Stimulated activated CD8-positive, alpha-beta memory T cell treated with anti-CD3 and anti-CD28 coated beads, Interleukin-15, amount 100 ng/mL, for 48 hours (primary cell): Measurements from ENCODE around the gene SNX25.

Source experiments
- DNase-seq, 2 donors: peaks; one replicate each; pipeline ENCODE4 v3.0.0-alpha.2; 2020; ENCODE audit warnings: low read depth in 2 of 2

SNX25 gene

GRCh38 chr4:185379326-185380295 is 170.2 kb downstream of the SNX25 start:
- no peak for DNase-seq

- no peak for DNase-seq
These were observed 170.9 kb downstream of the SNX25 start for GRCh38 chr4:185380320-185380719.

DNA sequence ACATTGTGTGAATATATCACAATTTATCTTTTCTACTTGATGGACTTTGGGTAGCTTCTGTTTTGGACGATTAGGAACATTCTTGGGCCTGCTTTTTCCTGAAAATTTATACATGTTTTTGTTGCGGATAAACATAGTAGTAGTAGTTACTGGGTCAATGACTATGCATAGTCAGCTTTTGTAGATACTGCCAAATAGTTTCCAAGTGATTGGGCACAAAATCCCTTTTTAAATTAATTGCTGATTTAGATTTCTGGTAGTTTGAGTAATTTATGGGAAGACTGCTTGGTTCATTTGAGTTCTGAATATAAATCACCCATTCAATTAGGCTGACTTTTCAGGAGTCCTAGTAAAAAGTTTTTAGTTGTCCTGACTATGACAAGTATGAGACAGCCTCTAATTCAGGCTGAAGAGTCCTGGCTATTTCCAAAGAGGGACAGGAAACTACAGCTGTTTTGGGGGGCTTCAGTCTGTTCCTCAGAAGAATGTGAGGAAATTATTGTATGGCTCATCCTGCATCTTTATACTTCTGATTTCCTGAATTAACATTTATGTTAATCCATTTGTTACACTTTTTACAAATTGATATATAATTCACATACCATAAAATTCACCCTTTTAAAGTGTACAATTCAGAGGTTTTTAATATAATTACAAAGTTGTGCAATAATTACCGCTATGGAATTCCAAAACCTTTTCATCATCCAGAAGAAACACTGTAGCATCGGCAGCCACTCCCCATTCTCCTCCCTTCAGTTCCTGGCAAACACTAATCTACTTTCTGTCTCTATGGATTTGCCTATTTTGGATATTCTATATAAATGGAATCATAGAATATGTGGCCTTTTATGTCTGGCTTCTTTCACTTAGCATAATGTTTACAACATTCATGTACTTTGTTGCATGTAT is 172.1 kb downstream of the SNX25 start:
- DNase-seq = no peak

DNA sequence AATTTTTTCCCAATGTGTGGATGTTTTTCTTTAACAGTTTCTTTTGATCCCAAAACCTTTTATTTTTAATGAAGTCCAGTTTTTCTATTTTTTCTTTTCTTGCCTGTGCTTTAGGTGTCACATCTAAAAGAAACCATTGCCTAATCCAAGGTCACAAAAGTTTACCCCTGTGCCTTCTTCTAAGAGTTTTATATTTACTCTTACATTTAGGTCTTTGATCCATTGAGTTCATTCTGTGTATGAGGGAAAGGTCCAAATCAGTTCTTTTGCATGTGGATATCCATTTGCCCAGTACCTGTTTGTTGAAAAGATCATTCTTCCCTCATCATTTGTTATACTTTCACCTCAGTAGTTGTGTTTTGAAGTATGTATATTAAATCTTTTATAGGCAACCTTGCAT is 173.4 kb downstream of the SNX25 start:
- DNase-seq = no peak

- DNase-seq = no peak
These were observed 174.1 kb downstream of the SNX25 start for GRCh38 chr4:185383451-185383850.

DNA sequence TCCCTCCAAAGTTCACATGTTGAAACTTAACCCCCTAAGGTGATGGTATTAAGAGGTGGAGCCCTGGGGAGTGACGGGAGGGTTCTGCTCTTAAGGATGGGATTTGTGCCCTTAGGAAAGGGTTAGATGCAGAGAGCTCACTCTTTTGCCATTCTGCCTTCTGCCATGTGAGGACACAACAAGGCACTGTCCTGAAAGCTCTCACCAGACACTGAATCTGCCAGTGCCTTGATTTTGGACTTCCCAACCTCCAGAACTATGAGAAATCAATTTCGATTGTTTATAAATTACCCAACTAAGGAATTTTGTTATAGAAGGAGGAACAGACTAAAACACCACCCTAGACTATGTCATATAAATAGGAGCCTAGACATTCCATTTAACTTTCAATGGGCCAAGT is 174.7 kb downstream of the SNX25 start:
- no peak for DNase-seq

- no peak for DNase-seq
These were observed 175.5 kb downstream of the SNX25 start for GRCh38 chr4:185384930-185385331.

- no peak for DNase-seq
These were observed 178.6 kb downstream of the SNX25 start for GRCh38 chr4:185387957-185388356.

DNA sequence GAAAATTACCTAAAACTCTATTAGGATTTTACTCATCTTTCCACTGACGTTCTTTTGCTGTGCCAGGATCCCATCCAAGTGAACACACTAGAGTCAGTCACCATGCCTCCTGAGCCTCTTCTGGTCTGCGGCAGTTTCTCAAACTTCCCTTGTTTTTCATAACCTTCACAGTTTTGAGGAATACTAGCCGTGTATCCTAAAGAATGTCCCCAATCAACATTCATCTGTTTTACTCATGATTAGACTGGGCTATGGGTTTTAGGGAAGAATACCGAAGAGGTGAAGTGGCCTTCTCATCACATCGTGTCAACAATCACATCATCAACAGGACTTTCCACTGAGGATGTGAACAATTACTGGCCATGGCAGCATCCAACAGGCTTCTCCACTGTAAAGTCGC is 181.5 kb downstream of the SNX25 start:
- no peak for DNase-seq

GRCh38 chr4:185392156-185392555 is 182.8 kb downstream of the SNX25 start:
- no peak for DNase-seq

- no peak for DNase-seq
These were observed 185.3 kb downstream of the SNX25 start for GRCh38 chr4:185394568-185395237.

- no peak for DNase-seq
These were observed 186.0 kb downstream of the SNX25 start, which contains the start of gene LRP2BP for GRCh38 chr4:185395238-185395955. TSS of gene LRP2BP (minus strand) at chr4:185395924. CDS start at chr4:185378186, 17,738 bp downstream.

GRCh38 chr4:185395956-185396723 is 186.7 kb downstream of the SNX25 start:
- peak; percentile 97 for DNase-seq

DNA sequence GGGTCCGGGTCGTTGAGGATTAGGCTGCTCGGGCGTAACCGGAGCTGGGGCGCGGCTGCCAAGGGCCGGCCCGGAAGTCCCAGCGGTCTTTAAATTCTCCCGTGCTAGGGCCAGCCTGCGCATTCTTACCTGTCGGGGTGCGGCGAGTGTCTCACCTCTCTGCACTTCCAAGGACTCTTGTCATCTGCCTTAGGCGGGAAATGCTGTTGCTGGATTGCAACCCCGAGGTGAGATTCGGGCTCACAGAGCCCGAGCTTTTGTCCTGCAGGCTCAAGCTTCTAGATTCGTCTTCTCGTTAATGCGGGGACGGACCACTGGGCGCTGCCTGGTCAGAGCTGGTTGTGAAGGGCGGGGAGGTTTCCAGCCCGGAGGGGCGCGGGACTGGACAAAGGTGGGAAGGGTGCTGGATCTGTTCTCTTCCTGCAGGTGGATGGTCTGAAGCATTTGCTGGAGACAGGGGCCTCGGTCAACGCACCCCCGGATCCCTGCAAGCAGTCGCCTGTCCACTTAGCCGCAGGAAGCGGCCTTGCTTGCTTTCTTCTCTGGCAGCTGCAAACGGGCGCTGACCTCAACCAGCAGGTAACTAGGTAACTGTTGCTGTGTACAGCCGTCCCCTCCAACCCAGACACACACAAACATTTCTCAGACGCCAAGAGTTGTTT is 187.5 kb downstream of the SNX25 start, which contains the start of gene ANKRD37:
ANKRD37 (plus strand) TSS at position 118 of the 662 bp plus-strand sequence; CDS start at position 201, 83 bp downstream.
- no peak for DNase-seq

GRCh38 chr4:185398618-185399017 is 189.2 kb downstream of the SNX25 start:
- no peak for DNase-seq

- DNase-seq = no peak
These were observed 190.1 kb downstream of the SNX25 start for GRCh38 chr4:185399466-185399865.

GRCh38 chr4:185404031-185404430 is 194.6 kb downstream of the SNX25 start:
- DNase-seq = no peak

- no peak for DNase-seq
These were observed 196.1 kb downstream of the SNX25 start for GRCh38 chr4:185405296-185405999.

DNA sequence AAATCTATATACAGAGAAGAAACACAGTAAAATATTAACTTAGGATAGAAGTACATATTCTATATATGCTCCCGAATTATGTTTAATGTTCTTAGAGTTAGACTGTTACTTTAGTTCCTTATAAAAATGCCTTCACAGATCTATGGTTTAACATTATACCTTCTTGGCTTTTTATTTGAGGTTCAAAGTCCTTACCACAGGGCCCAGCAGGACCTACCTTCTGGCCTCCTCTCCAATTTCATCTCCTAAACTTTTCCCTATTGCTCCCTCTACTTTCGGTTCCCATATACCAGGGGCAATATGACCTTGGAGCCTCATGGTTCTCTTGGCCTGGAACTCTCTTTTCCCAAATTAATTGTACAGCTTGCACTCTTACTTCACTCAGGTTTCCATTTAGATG is 199.0 kb downstream of the SNX25 start:
- DNase-seq = no peak
